Ascending aorta (tissue), 2 donors: Measurements from ENCODE around the gene MYBPH. TPM values are rescaled to one million over a fixed set of nuclear protein-coding genes. Genes with fewer than 3 reads are reported as not detected.

ENCODE experiments used
- DNase-seq, 2 donors: peaks; one replicate each; pipeline ENCODE4 v3.0.0-alpha.2; 2019; ENCODE audit warnings: low spot score in 2 of 2
- H3K27ac ChIP-seq, 2 donors: fragments of 200-600 bp; sonication (generic); one replicate each; pipeline ENCODE4 v1.5.1; 2016 to 2017; ENCODE audit warnings: mild to moderate bottlenecking in 1 of 2
- H3K27me3 ChIP-seq: fragments of 200-600 bp; sonication (generic); one replicate; pipeline ENCODE4 v1.5.1; 2017
- H3K36me3 ChIP-seq, 2 donors: fragments of 200-600 bp; sonication (generic); one replicate each; pipeline ENCODE4 v1.5.1; 2016
- H3K4me1 ChIP-seq, 2 donors: fragments of 200-600 bp; sonication (generic); one replicate each; pipeline ENCODE4 v1.5.1; 2016 to 2017; ENCODE audit warnings: mild to moderate bottlenecking in 1 of 2
- H3K4me3 ChIP-seq, 2 donors: fragments of 200-600 bp; sonication (generic); one replicate each; pipeline ENCODE4 v1.5.1; 2016 to 2017; ENCODE audit warnings: mild to moderate bottlenecking in 1 of 2
- H3K9me3 ChIP-seq, 2 donors: fragments of 200-600 bp; sonication (generic); one replicate each; pipeline ENCODE4 v1.5.1; 2016
- intact Hi-C: fragments of 100-400 bp; cut with DNase I; formaldehyde crosslinking; loops from one replicate; pipeline ENCODE4 v1.15.1; 2023
- total RNA-seq: library from RNA; depleted of rRNA; stranded (reverse); fragments of >200 nt; gene quantifications from one replicate; pipeline ENCODE4 v1.1.0, GENCODE V29; 2016
- TF ChIP-seq, protein P1 (sequence below), 3 experiments: fragments of 200-600 bp in 2 of 3; fragments of 450-650 bp in 1 of 3; sonication (generic) in 2 of 3; IDR thresholded peaks; one replicate each; pipeline ENCODE4 v1.5.1; 2016 to 2019; ENCODE audit warnings: antibody characterized with exemption in 3 of 3, mild to moderate bottlenecking in 1 of 3, moderate library complexity in 1 of 3

MYBPH gene
- total RNA-seq, 1 donor from 2014 or later = not detected

- Histone ChIP-seq H3K27ac (no peak overlapping the region), H3K36me3 (no peaks in the 10 kb centered on the region), H3K4me3 (no peak overlapping the region), H3K27me3 (no peaks in the 10 kb centered on the region), H3K9me3 (no peaks in the 10 kb centered on the region), H3K4me1 (no peaks in the 10 kb centered on the region)
- intact Hi-C loops = no loop called here
- no peak for DNase-seq
- TF ChIP-seq, protein P1, sequence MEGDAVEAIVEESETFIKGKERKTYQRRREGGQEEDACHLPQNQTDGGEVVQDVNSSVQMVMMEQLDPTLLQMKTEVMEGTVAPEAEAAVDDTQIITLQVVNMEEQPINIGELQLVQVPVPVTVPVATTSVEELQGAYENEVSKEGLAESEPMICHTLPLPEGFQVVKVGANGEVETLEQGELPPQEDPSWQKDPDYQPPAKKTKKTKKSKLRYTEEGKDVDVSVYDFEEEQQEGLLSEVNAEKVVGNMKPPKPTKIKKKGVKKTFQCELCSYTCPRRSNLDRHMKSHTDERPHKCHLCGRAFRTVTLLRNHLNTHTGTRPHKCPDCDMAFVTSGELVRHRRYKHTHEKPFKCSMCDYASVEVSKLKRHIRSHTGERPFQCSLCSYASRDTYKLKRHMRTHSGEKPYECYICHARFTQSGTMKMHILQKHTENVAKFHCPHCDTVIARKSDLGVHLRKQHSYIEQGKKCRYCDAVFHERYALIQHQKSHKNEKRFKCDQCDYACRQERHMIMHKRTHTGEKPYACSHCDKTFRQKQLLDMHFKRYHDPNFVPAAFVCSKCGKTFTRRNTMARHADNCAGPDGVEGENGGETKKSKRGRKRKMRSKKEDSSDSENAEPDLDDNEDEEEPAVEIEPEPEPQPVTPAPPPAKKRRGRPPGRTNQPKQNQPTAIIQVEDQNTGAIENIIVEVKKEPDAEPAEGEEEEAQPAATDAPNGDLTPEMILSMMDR (IDR thresholded peaks at IDR 0.05) = no peak
Measured at GRCh38 chr1:203163891-203164635, 11.6 kb downstream of the MYBPH start.

DNA sequence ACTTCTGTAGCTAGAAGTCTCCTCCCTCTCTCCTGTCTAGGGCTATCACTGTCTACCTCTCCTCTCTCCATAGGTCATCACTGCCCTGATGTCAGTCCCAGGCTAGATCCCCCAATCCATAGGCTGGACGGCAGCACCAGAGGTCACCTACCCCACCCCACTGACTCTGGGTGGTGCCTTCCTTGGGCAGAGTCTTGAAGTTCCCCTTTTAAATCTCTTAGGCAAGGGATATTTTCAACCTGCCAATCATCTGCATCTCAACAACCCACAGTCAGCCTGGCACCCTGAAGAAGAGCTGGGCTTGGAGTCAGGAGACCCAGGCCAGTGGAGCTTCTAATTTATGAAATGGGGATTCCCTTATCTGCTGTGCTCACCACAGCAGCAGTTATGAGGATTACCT lies 13.2 kb downstream of the MYBPH start:
- H3K27me3 ChIP-seq = no peaks in the 10 kb centered on the region
- H3K4me3 ChIP-seq = no peak overlapping the region
- TF ChIP-seq, protein P1 (IDR thresholded peaks at IDR 0.05) = no peak
- no peaks in the 10 kb centered on the region for H3K4me1 ChIP-seq
- DNase-seq = no peak
- no peak overlapping the region for H3K27ac ChIP-seq
- no peaks in the 10 kb centered on the region for H3K36me3 ChIP-seq
- intact Hi-C loops = no loop called here
- peaks cover 0 to 4% of the 10 kb centered on the region in 2 donors for H3K9me3 ChIP-seq

DNA sequence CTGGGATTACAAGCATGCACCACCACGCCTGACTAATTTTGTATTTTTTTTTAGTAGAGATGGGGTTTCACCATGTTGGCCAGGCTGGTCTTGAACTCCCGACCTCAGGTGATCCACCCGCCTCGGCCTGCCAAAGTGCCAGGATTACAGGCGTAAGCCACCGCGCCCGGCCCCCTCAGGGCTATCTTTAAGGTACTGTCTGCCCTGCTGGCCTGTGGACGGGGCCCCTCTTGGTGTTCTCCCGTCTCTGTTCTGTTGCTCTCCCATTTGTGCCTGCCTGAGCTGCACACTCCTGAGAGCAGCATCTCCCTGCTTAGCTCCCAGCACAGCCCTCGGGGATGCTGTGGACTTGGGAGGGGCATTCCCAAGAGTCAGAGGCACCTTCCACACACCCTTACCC lies 13.9 kb downstream of the MYBPH start:
- H3K9me3 ChIP-seq = peaks cover 0 to 4% of the 10 kb centered on the region in 2 donors
- no peaks in the 10 kb centered on the region for H3K27me3 ChIP-seq
- no peak for DNase-seq
- intact Hi-C loops = no loop called here
- TF ChIP-seq, protein P1 (IDR thresholded peaks at IDR 0.05) = no peak
- H3K27ac ChIP-seq = no peak overlapping the region
- H3K4me1 ChIP-seq = no peaks in the 10 kb centered on the region
- H3K36me3 ChIP-seq = no peaks in the 10 kb centered on the region
- H3K4me3 ChIP-seq = no peak overlapping the region

GRCh38 chr1:203161175-203161574 lies 14.5 kb downstream of the MYBPH start:
- Histone ChIP-seq H3K36me3 (no peaks in the 10 kb centered on the region), H3K9me3 (peaks cover 0 to 4% of the 10 kb centered on the region in 2 donors), H3K27ac (no peak overlapping the region), H3K4me3 (no peak overlapping the region), H3K4me1 (no peaks in the 10 kb centered on the region), H3K27me3 (no peaks in the 10 kb centered on the region)
- no peak for DNase-seq
- TF ChIP-seq, protein P1 (IDR thresholded peaks at IDR 0.05) = no peak
- intact Hi-C loops = no loop called here

- Histone ChIP-seq H3K36me3 (no peaks in the 10 kb centered on the region), H3K4me3 (no peak overlapping the region), H3K9me3 (peaks cover 0 to 4% of the 10 kb centered on the region in 2 donors), H3K27me3 (no peaks in the 10 kb centered on the region), H3K4me1 (no peaks in the 10 kb centered on the region), H3K27ac (no peak overlapping the region)
- intact Hi-C loops = no loop called here
- TF ChIP-seq, protein P1 (IDR thresholded peaks at IDR 0.05) = no peak
- no peak for DNase-seq
Measured at GRCh38 chr1:203159844-203160243, 15.8 kb downstream of the MYBPH start.
